Naive thymus-derived CD4-positive, alpha-beta T cell (primary cell): ENCODE results near the gene DYNC2I2. TPM values are rescaled to one million over a fixed set of nuclear protein-coding genes. Genes with fewer than 3 reads are reported as not detected.

Experiments used
- ATAC-seq: fragments of 150-1000 bp; cut with Tn5 transposase; 2 replicates; pipeline ENCODE4 v1.10.0; 2021; ENCODE audit warnings: mild to moderate bottlenecking, moderate library complexity
- CTCF ChIA-PET: fragments of 350-600 bp; sonication (Branson Sonifier 250); formaldehyde crosslinking; loops from one replicate; lab custom pipeline; 2021; ENCODE audit warnings: antibody characterized with exemption; lab: Charles Lee
- POLR2A ChIA-PET: fragments of 350-600 bp; sonication (Branson Sonifier 250); formaldehyde crosslinking; loops from one replicate; lab custom pipeline; 2021; ENCODE audit warnings: antibody characterized with exemption, inconsistent platforms; lab: Charles Lee
- DNase-seq, 9 donors: peaks; one replicate each; pipeline versions ENCODE4 v3.0.0 to v3.0.0-alpha.2; 2020 to 2022; ENCODE audit warnings: mixed read lengths in 1 of 9
- H3K27ac ChIP-seq: one replicate; pipeline ENCODE4 v1.7.0; 2013; ENCODE audit warnings: mild to moderate bottlenecking, low read depth, low read length, moderate library complexity
- H3K27me3 ChIP-seq, 2 donors: one replicate each; pipeline ENCODE4 v1.7.0; 2013; ENCODE audit warnings: low read length in 2 of 2, mild to moderate bottlenecking in 2 of 2, moderate library complexity in 2 of 2; ENCODE audit not compliant: control insufficient read depth in 2 of 2, insufficient read depth in 2 of 2
- H3K36me3 ChIP-seq, 3 experiments: 1 replicate in 2 of 3; 2 replicates in 1 of 3; pipeline ENCODE4 v1.7.0; 2013; ENCODE audit warnings: low read length in 3 of 3, mild to moderate bottlenecking in 3 of 3, moderate library complexity in 1 of 3; ENCODE audit not compliant: insufficient read depth in 3 of 3, control insufficient read depth in 2 of 3
- H3K4me1 ChIP-seq, 2 donors: one replicate each; pipeline ENCODE4 v1.7.0; 2013; ENCODE audit warnings: low read length in 2 of 2, mild to moderate bottlenecking in 2 of 2, moderate library complexity in 1 of 2; ENCODE audit not compliant: control insufficient read depth in 2 of 2, insufficient read depth in 2 of 2
- H3K4me3 ChIP-seq: 2 replicates; pipeline ENCODE4 v1.7.0; 2013; ENCODE audit warnings: mild to moderate bottlenecking, low read length
- H3K9me3 ChIP-seq, 3 experiments: 1 replicate in 2 of 3; 2 replicates in 1 of 3; pipeline ENCODE4 v1.7.0; 2013; ENCODE audit warnings: low read length in 3 of 3; ENCODE audit not compliant: control insufficient read depth in 2 of 3
- H3K27ac Mint-ChIP-seq, 9 donors: one replicate each; pipeline ENCODE4 v1.8.0; 2020 to 2022; ENCODE audit warnings: mixed read lengths in 9 of 9, mild to moderate bottlenecking in 8 of 9, moderate library complexity in 5 of 9, inconsistent platforms in 2 of 9
- H3K27me3 Mint-ChIP-seq, 5 donors: one replicate each; pipeline ENCODE4 v1.8.0; 2021 to 2022; ENCODE audit warnings: mixed read lengths in 5 of 5, mild to moderate bottlenecking in 1 of 5
- H3K36me3 Mint-ChIP-seq, 5 donors: one replicate each; pipeline ENCODE4 v1.8.0; 2020 to 2022; ENCODE audit warnings: mixed read lengths in 5 of 5, mild to moderate bottlenecking in 3 of 5, inconsistent platforms in 1 of 5
- H3K4me1 Mint-ChIP-seq, 7 donors: one replicate each; pipeline ENCODE4 v1.8.0; 2020 to 2022; ENCODE audit warnings: mixed read lengths in 7 of 7, mild to moderate bottlenecking in 3 of 7, inconsistent platforms in 1 of 7
- H3K4me3 Mint-ChIP-seq, 10 donors: one replicate each; pipeline ENCODE4 v1.8.0; 2020 to 2022; ENCODE audit warnings: mild to moderate bottlenecking in 10 of 10, mixed read lengths in 10 of 10, moderate library complexity in 6 of 10, inconsistent platforms in 2 of 10
- H3K9me3 Mint-ChIP-seq, 11 donors: one replicate each; pipeline ENCODE4 v1.8.0; 2020 to 2022; ENCODE audit warnings: mixed read lengths in 11 of 11, mild to moderate bottlenecking in 4 of 11, inconsistent platforms in 1 of 11, moderate library complexity in 1 of 11
- intact Hi-C, 2 donors: fragments of 100-400 bp; cut with micrococcal nuclease; formaldehyde crosslinking; loops; one replicate each; pipeline ENCODE4 v1.15.1; 2023
- polyA plus RNA-seq, 2 donors: library from polyadenylated mRNA; unstranded; fragments of 300-500 nt; fragmentation: Illumina TruSeq; gene quantifications; one replicate each; pipeline ENCODE4 v1.2.3, GENCODE V29; 2021
- total RNA-seq, 6 experiments: library from RNA in 5 of 6; stranded (reverse) in 5 of 6; gene quantifications; 1 replicate in 5 of 6; 2 replicates in 1 of 6; pipeline ENCODE4 v1.2.3 and lab custom pipeline; 2021 to 2026

DYNC2I2 gene
- total RNA-seq (10 to 100 TPM in 1 of 5 experiments, 1 to 10 TPM in 4; 2.5 to 41.7 (median 3.8) TPM), polyA plus RNA-seq (1 to 10 TPM; 1.4 to 2.5 TPM), total RNA-seq (lab: John Stamatoyannopoulos, UW) (2.8 reads per million, percentile 15 among the genes with 10 or more reads in this experiment)

- Mint-ChIP-seq H3K27me3 (no peaks in the 10 kb centered on the region), H3K4me1 (peaks cover 0 to 14% (median 7%) of the 10 kb centered on the region in 7 donors), H3K4me3 (peak within 1 kb of the TSS; percentile 88 to 98 (median 94)), H3K9me3 (no peaks in the 10 kb centered on the region), H3K36me3 (peaks cover 0 to 1% (median 0%) of the 10 kb centered on the region in 5 donors), H3K27ac (peak within 1 kb of the TSS; percentile 95 to 100 (median 99))
- CTCF ChIA-PET = interaction anchor here (1.7 kb wide), 1 partner anchor 19 kb away, joined by 3 read pairs; no protein-coding TSS in a partner anchor
- Histone ChIP-seq H3K4me3 (peak within 1 kb of the TSS; percentile 96), H3K4me1 (peaks cover 3 to 9% of the 10 kb centered on the region in 2 donors), H3K27me3 (no peaks in the 10 kb centered on the region), H3K9me3 (no peaks in the 10 kb centered on the region), H3K36me3 (peaks cover 0 to 3% (median 0%) of the 10 kb centered on the region in 3 experiments), H3K27ac (peak within 1 kb of the TSS; percentile 99)
- POLR2A ChIA-PET = interaction anchor here (0.6 to 2.4 kb wide), 10 partner anchors 9 to 378 kb away, joined by 3 to 32 read pairs (median 3); partner anchors contain the start of genes ENDOG, SET and ZER1
- ATAC-seq (peak; percentile 98), DNase-seq (peak; percentile 91 to 96 (median 96))
- intact Hi-C loops = loop anchor here (1.0 to 5.0 kb wide), 13 partner anchors 28 to 291 kb away; partner anchors contain the start of genes ENDOG (in 2 of the 2), PKN3 (in 2 of the 2), ZER1 (in 2 of the 2) and DOLK (in 1 of the 2)
These were observed at the start of gene DYNC2I2 for GRCh38 chr9:128656416-128657343. TSS of gene DYNC2I2 (minus strand) at chr9:128656847. CDS start at chr9:128656726, 121 bp downstream.

GRCh38 chr9:128706045-128706444 lies 49.4 kb upstream of the DYNC2I2 start:
- Mint-ChIP-seq H3K4me1 (peaks cover 4 to 17% (median 10%) of the 10 kb centered on the region in 7 donors), H3K9me3 (no peaks in the 10 kb centered on the region), H3K27me3 (no peaks in the 10 kb centered on the region), H3K27ac (peak overlapping the region in 1 of 9 donors; percentile 17), H3K4me3 (peak overlapping the region in 1 of 10 donors; percentile 30), H3K36me3 (peaks cover 0 to 2% (median 0%) of the 10 kb centered on the region in 5 donors)
- intact Hi-C loops = no loop called here
- ATAC-seq (no peak), DNase-seq (no peak)
- Histone ChIP-seq H3K27ac (no peak overlapping the region), H3K9me3 (no peaks in the 10 kb centered on the region), H3K4me1 (no peaks in the 10 kb centered on the region), H3K36me3 (no peaks in the 10 kb centered on the region), H3K4me3 (no peak overlapping the region), H3K27me3 (no peaks in the 10 kb centered on the region)
- POLR2A ChIA-PET = no interaction called here
- CTCF ChIA-PET = interaction anchor here (1.0 kb wide), 1 partner anchor 10 kb away, joined by 4 read pairs; no protein-coding TSS in a partner anchor

GRCh38 chr9:128705051-128705965 lies 48.7 kb upstream of the DYNC2I2 start:
- H3K9me3 ChIP-seq = no peaks in the 10 kb centered on the region
- peaks cover 4 to 17% (median 10%) of the 10 kb centered on the region in 7 donors for H3K4me1 Mint-ChIP-seq
- H3K4me3 Mint-ChIP-seq = peak overlapping the region in 1 of 10 donors; percentile 5
- H3K4me3 ChIP-seq = no peak overlapping the region
- ChIA-PET POLR2A (no interaction called here), CTCF (interaction anchor here (1.0 kb wide), 1 partner anchor 11 kb away, joined by 4 read pairs; no protein-coding TSS in a partner anchor)
- peaks cover 0 to 2% (median 0%) of the 10 kb centered on the region in 5 donors for H3K36me3 Mint-ChIP-seq
- no peak overlapping the region for H3K27ac ChIP-seq
- no peaks in the 10 kb centered on the region for H3K4me1 ChIP-seq
- H3K27ac Mint-ChIP-seq = peak overlapping the region in 1 of 9 donors; percentile 18
- no peaks in the 10 kb centered on the region for H3K36me3 ChIP-seq
- intact Hi-C loops = no loop called here
- no peaks in the 10 kb centered on the region for H3K9me3 Mint-ChIP-seq
- ATAC-seq (no peak), DNase-seq (no peak)
- no peaks in the 10 kb centered on the region for H3K27me3 Mint-ChIP-seq
- H3K27me3 ChIP-seq = no peaks in the 10 kb centered on the region

- peak overlapping the region in 8 of 10 donors; percentile 29 to 92 (median 46) for H3K4me3 Mint-ChIP-seq
- no peaks in the 10 kb centered on the region for H3K4me1 ChIP-seq
- CTCF ChIA-PET = interaction anchor here (1.2 kb wide), 1 partner anchor 10 kb away, joined by 5 read pairs; no protein-coding TSS in a partner anchor
These were observed 47.7 kb upstream of the DYNC2I2 start for GRCh38 chr9:128704356-128704670.

GRCh38 chr9:128703616-128704355 lies 47.1 kb upstream of the DYNC2I2 start:
- no peaks in the 10 kb centered on the region for H3K4me1 ChIP-seq
- Mint-ChIP-seq H3K36me3 (peaks cover 0 to 2% (median 0%) of the 10 kb centered on the region in 5 donors), H3K9me3 (no peaks in the 10 kb centered on the region), H3K27me3 (no peaks in the 10 kb centered on the region), H3K4me1 (peaks cover 4 to 17% (median 10%) of the 10 kb centered on the region in 7 donors), H3K4me3 (peak overlapping the region; percentile 63 to 92 (median 82)), H3K27ac (peak overlapping the region in 5 of 9 donors; percentile 56 to 80 (median 72))
- intact Hi-C loops = loop anchor here (2.0 to 5.0 kb wide), 2 partner anchors 15 to 84 kb away; partner anchors contain the start of genes TBC1D13 (in 2 of the 2) and SET (in 1 of the 2)
- no peaks in the 10 kb centered on the region for H3K36me3 ChIP-seq
- no peaks in the 10 kb centered on the region for H3K27me3 ChIP-seq
- DNase-seq = no peak
- peak overlapping the region; percentile 68 for H3K4me3 ChIP-seq
- no peaks in the 10 kb centered on the region for H3K9me3 ChIP-seq
- no peak for ATAC-seq
- peak overlapping the region; percentile 60 for H3K27ac ChIP-seq
- ChIA-PET CTCF (interaction anchor here (0.6 to 1.2 kb wide), 2 partner anchors 10 to 38 kb away, joined by 3 to 5 read pairs; no protein-coding TSS in a partner anchor), POLR2A (interaction anchor here (1.4 kb wide), 1 partner anchor 12 kb away, joined by 5 read pairs; no protein-coding TSS in a partner anchor)

More at GRCh38 chr9:128704356-128704670, 47.7 kb upstream of the DYNC2I2 start:
- Histone ChIP-seq H3K9me3 (no peaks in the 10 kb centered on the region), H3K4me3 (no peak overlapping the region), H3K36me3 (no peaks in the 10 kb centered on the region), H3K27ac (no peak overlapping the region), H3K27me3 (no peaks in the 10 kb centered on the region)
- no peak for DNase-seq
- H3K27ac Mint-ChIP-seq = peak overlapping the region in 2 of 9 donors; percentile 23 to 38
- H3K36me3 Mint-ChIP-seq = peaks cover 0 to 2% (median 0%) of the 10 kb centered on the region in 5 donors
- H3K27me3 Mint-ChIP-seq = no peaks in the 10 kb centered on the region
- intact Hi-C loops = loop anchor here (5.0 kb wide), 1 partner anchor 83 kb away; the partner anchor contains the start of gene TBC1D13 (in 2 of the 2)
- peaks cover 4 to 17% (median 10%) of the 10 kb centered on the region in 7 donors for H3K4me1 Mint-ChIP-seq
- H3K9me3 Mint-ChIP-seq = no peaks in the 10 kb centered on the region
- POLR2A ChIA-PET = interaction anchor here (1.4 kb wide), 1 partner anchor 12 kb away, joined by 5 read pairs; no protein-coding TSS in a partner anchor
- ATAC-seq = no peak
